Heart right ventricle (tissue), 16 donors: Measurements from ENCODE around the gene CRLF2. TPM values are rescaled to one million over a fixed set of nuclear protein-coding genes. Genes with fewer than 3 reads are reported as not detected.
"Not testable (repeated sequence)": the region's sequence is repeated elsewhere in the genome, so short reads cannot be mapped to it uniquely, and the experiment has no call there.

Experiments used
- ATAC-seq, 8 donors: fragments of 200-7000 bp; cut with Tn5 transposase; one replicate each; pipeline ENCODE4 v1.9.1; 2020; ENCODE audit warnings: mild to moderate bottlenecking in 8 of 8, moderate library complexity in 8 of 8, moderate number of reproducible peaks in 1 of 8
- DNase-seq, 2 donors: peaks; one replicate each; pipeline ENCODE4 v3.0.0-alpha.2; 2020
- H3K27ac ChIP-seq, 10 donors: fragments of 200-600 bp; sonication (generic) in 2 of 10; one replicate each; pipeline versions ENCODE4 v1.5.0 to v1.8.0; 2020 to 2022; ENCODE audit warnings: mild to moderate bottlenecking in 3 of 10
- H3K27me3 ChIP-seq, 7 donors: fragments of 200-600 bp; one replicate each; pipeline ENCODE4 v1.8.0; 2021 to 2022; ENCODE audit warnings: mild to moderate bottlenecking in 2 of 7
- H3K36me3 ChIP-seq, 9 donors: fragments of 200-600 bp; sonication (generic) in 1 of 9; one replicate each; pipeline versions ENCODE4 v1.5.0 to v1.8.0; 2020 to 2022; ENCODE audit warnings: mild to moderate bottlenecking in 2 of 9
- H3K4me1 ChIP-seq, 9 donors: fragments of 200-600 bp; sonication (generic) in 1 of 9; one replicate each; pipeline versions ENCODE4 v1.5.0 to v1.8.0; 2020 to 2022; ENCODE audit warnings: mild to moderate bottlenecking in 4 of 9
- H3K4me3 ChIP-seq, 10 donors: fragments of 200-600 bp; sonication (generic) in 2 of 10; one replicate each; pipeline versions ENCODE4 v1.5.0 to v1.8.0; 2020 to 2022; ENCODE audit warnings: mild to moderate bottlenecking in 7 of 10, moderate library complexity in 2 of 10
- H3K9me3 ChIP-seq, 11 donors: fragments of 200-600 bp in 10 of 11; sonication (generic) in 2 of 11; one replicate each; pipeline versions ENCODE4 v1.5.0 to v1.8.0; 2013 to 2022; ENCODE audit warnings: mild to moderate bottlenecking in 2 of 11, control low read depth in 1 of 11, moderate library complexity in 1 of 11
- CTCF ChIP-seq, 9 donors: fragments of 200-600 bp; sonication (generic) in 2 of 9; IDR thresholded peaks; one replicate each; pipeline versions ENCODE4 v1.5.0 to v1.8.0; 2021 to 2022; ENCODE audit warnings: antibody characterized with exemption in 9 of 9, mild to moderate bottlenecking in 5 of 9, moderate library complexity in 1 of 9
- WGBS, 2 donors: extraction: QIAGEN DNeasy Blood & Tissue Kit; methylation state at CpG; one replicate each; pipeline ENCODE4 v1.1.7; 2013; ENCODE audit warnings: inconsistent platforms in 1 of 2; 5-methylcytosine and 5-hydroxymethylcytosine counted together
- intact Hi-C, 10 donors: fragments of 100-400 bp; cut with DNase I; formaldehyde crosslinking; loops; one replicate each; pipeline versions ENCODE4 v1.11.1 to v1.14.2; 2022
- long read RNA-seq, 3 donors: library from polyadenylated mRNA; unstranded; transcript quantifications; one replicate each; pipeline ENCODE4 v2.0.0, GENCODE V29; 2020 to 2021
- polyA plus RNA-seq, 2 donors: library from polyadenylated mRNA; stranded (reverse); fragments of 200-250 nt; gene quantifications; one replicate each; pipeline ENCODE4 v1.2.3, GENCODE V29; 2013
- total RNA-seq, 10 donors: library from RNA; stranded (reverse); fragmentation: NEBNext Ultra II Directional in 3 of 10; extraction: Animal tissue kit (Norgen Biotek cat#: 25700) in 3 of 10; gene quantifications; one replicate each; pipeline versions ENCODE4 v1.2.1 to v1.2.4, GENCODE V29; 2021 to 2023
- donor health status: Arrhythmogenic right ventricular cardiomyopathy.
- donor health status: ischemic (EF 13 %, LVEDD 7.1; RV severe dilation, severe dysfunction).
- donor health status: healthy with polysubstance abuse.
- donor health status: DM: no; HTN: yes; CAD: no.
- donor health status: DM: no; HTN: no; CAD: no.
- donor health status: ischemic (EF 25% LVEDD 6.9; RV normal size, moderate dysfunction).
- donor health status: ischemic (EF 25% LVEDD 5.7; RV mildly dilated, moderate dysfunction).
- donor health status: healthy.
- donor health status: DM: yes; HTN: yes; CAD: no.
- donor health status: Ischemic cardiomyopathy.
- donor health status: ischemic (EF 35%, LVEDD 5.7; RV mildly dilated, moderate dysfunction).
- donor health status: nonischemic (EF 11% LVEDD 7.7; RV severe dilation, severe dysfunction).
- donor health status: DM: yes; HTN: yes; CAD: no.
- donor health status: PGD.
- donor health status: ischemic (EF 29% LVEDD 5.4; RV normal size, mild dysfunction).
- donor health status: nonischemic (EF 23%, LVEDD 6.1; RV moderate dilation, normal function).

CRLF2 gene
- under 1 TPM in 4 of 10 donors, not detected in 6; 0.14 to 0.51 (median 0.39) TPM for total RNA-seq
- polyA plus RNA-seq = under 1 TPM in 1 of 2 donors, not detected in 1; 0.07 TPM
- long read RNA-seq, donor 1 = 0 reads
- long read RNA-seq, donor 2 = 0 reads
- long read RNA-seq, donor 3 = 0 reads

DNA sequence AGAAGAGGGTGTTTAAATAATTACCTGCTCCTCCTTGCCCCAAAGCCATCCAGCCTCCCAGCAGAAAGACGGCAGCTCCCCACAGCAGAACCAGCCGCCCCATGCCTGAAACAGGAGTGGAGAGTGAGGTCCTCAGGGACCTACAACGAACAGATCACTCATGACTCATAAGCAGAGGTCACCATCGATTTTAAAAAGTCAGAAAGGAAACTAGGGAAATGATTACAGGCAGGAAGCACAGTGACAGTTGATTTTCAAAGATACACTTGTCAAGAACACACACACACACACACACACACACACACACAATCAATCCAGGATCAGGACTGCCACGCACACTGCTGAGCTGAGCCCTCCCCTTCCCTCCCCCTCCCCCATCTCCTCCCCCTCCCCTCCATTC is at the start of gene CRLF2:
TSS of gene CRLF2 (minus strand) at position 118 of the 400 bp plus-strand sequence. CDS start at position 103, 15 bp downstream.
- 26 to 45% methylated on average over 5 of the region's 5 CpGs for WGBS, 2 donors
- peaks cover 0 to 20% (median 0%) of the 10 kb centered on the region in 7 donors for H3K27me3 ChIP-seq
- intact Hi-C loops = no loop called here
- no peaks in the 10 kb centered on the region for H3K36me3 ChIP-seq
- DNase-seq = no peak
- no peak for ATAC-seq
- no peak for TF ChIP-seq CTCF (IDR thresholded peaks at IDR 0.05)
- no peaks in the 10 kb centered on the region for H3K9me3 ChIP-seq
- no peak within 1 kb of the TSS for H3K4me3 ChIP-seq
- no peak within 1 kb of the TSS for H3K27ac ChIP-seq
- H3K4me1 ChIP-seq = peaks cover 0 to 7% (median 0%) of the 10 kb centered on the region in 9 donors

DNA sequence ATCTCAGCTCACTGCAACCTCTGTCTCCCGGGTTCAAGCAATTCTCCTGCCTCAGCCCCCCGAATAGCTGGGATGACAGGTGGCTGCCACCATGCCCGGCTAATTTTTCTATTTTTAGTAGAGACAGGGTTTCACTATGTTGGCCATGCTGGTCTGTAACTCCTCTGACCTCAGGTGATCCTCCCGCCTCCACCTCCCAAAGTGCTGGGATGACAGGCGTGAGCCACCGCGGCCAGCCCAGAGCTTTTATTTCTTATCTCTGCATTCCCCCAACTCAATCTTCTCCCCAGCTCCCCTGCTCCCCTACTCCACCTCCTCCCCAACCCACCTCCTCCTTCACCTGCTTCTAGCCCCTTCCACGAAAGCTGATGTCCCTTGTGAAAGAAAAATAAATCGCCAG is 49.3 kb upstream of the CRLF2 start:
- intact Hi-C loops, H3K27ac ChIP-seq, H3K9me3 ChIP-seq, ATAC-seq, H3K36me3 ChIP-seq, DNase-seq, H3K4me1 ChIP-seq, H3K4me3 ChIP-seq, H3K27me3 ChIP-seq: not testable (repeated sequence)
- WGBS, 2 donors = 67 to 79% methylated on average over 9 of the region's 9 CpGs

DNA sequence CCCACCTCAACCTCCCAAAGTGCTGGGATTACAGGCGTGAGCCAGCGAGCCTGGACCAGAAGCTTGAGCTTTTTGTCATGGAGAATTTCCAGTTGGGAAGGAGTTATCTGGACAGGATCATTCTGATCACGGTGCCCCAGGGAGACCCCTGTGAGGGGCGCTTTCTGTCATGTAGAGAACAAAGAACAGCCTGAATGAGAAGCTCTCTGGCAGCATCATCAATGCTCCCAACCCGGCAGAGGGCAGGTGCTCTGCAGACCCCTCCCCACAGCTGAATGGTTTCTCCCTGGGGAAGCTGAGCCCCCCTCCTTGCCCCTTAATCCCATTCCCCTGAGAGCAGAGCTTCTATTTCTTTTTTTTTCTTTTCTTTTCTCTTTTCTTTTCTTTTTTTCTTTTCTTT is 48.8 kb upstream of the CRLF2 start:
- no peaks in the 10 kb centered on the region for H3K9me3 ChIP-seq
- WGBS, 2 donors = 44 to 50% methylated on average over 5 of the region's 5 CpGs
- TF ChIP-seq CTCF (IDR thresholded peaks at IDR 0.05) = no peak
- H3K27me3 ChIP-seq = no peaks in the 10 kb centered on the region
- no peak overlapping the region for H3K27ac ChIP-seq
- intact Hi-C loops = no loop called here
- no peaks in the 10 kb centered on the region for H3K36me3 ChIP-seq
- DNase-seq (no peak), ATAC-seq (no peak)
- H3K4me3 ChIP-seq = no peak overlapping the region
- no peaks in the 10 kb centered on the region for H3K4me1 ChIP-seq

DNA sequence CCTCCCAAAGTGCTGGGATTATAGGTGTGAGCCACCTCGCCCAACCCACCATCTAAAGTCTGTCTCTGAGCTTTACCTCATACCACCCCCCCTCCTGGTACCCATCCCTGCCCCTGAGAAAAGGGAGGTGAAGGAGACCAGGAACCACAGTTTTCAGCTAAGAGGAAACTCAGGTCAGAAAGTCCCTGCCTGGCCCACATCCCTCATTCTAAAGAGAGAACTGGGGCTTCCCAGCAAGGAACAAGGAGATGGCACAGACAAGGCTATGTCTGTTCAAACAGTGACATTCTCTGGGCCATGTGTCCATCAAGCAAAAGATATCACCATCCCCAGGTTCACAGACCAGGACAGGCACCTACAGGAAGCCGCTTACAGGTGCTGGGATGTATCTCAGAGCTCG is 40.4 kb upstream of the CRLF2 start:
- DNase-seq (no peak), ATAC-seq (no peak)
- Histone ChIP-seq H3K4me1 (peaks cover 5 to 20% (median 16%) of the 10 kb centered on the region in 9 donors), H3K4me3 (no peak overlapping the region), H3K9me3 (peaks cover 0 to 9% (median 0%) of the 10 kb centered on the region in 11 donors), H3K27ac (no peak overlapping the region), H3K36me3 (no peaks in the 10 kb centered on the region), H3K27me3 (peaks cover 0 to 20% (median 0%) of the 10 kb centered on the region in 7 donors)
- WGBS, 2 donors = 90% methylated on average over 3 of the region's 3 CpGs
- no peak for TF ChIP-seq CTCF (IDR thresholded peaks at IDR 0.05)
- intact Hi-C loops = no loop called here
